ENCODE results near the gene PAX2. TPM values are rescaled to one million over a fixed set of nuclear protein-coding genes. Genes with fewer than 3 reads are reported as not detected.

Gene PAX2
- total RNA-seq, 1 experiment from 2014 or later, result not detected

GRCh38 chr10:100736144-100736808 is 9.1 kb upstream of the PAX2 start:
- H2BK15ac ChIP-seq (ENCODE audit: low read depth, low read length), result no peak overlapping the region
- H3K4me1 ChIP-seq (ENCODE audit: insufficient read depth, low read length), result no peaks in the 10 kb centered on the region
- H3K23ac ChIP-seq (ENCODE audit: insufficient read length, low read depth, low read length), result no peak overlapping the region
- no peak overlapping the region for H4K8ac ChIP-seq (replicated peaks; ENCODE audit: insufficient read length, low read depth, low read length)
- H4K5ac ChIP-seq (ENCODE audit: insufficient read length, low read depth, low read length), result no peak overlapping the region
- no peak overlapping the region for H3K14ac ChIP-seq (ENCODE audit: insufficient read depth, low read length)
- no peak for TF ChIP-seq CTCF (conservative IDR thresholded peaks at IDR 0.05)
- peak overlapping the region in 1 of 2 experiments; percentile 25; a peak in 1 of 5 replicates for H3K4me3 Mint-ChIP-seq
- no peak overlapping the region for H2BK120ac ChIP-seq (ENCODE audit: low read depth, low read length, poor library complexity, severe bottlenecking)
- no peak overlapping the region for H3K18ac ChIP-seq (ENCODE audit: insufficient read length, low read depth, low read length)
- H2AK5ac ChIP-seq (ENCODE audit: insufficient read length, low read length), result no peak overlapping the region
- H3T11ph ChIP-seq (ENCODE audit: low read length), result no peak overlapping the region
- no peaks in the 10 kb centered on the region for H3K9me3 ChIP-seq (ENCODE audit: control insufficient read depth, low read depth, low read length)
- H4K91ac ChIP-seq (ENCODE audit: insufficient read length, low read depth, low read length), result no peak overlapping the region
- no peaks in the 10 kb centered on the region for H3K23me2 ChIP-seq (ENCODE audit: insufficient read length, low read depth, low read length, poor library complexity, severe bottlenecking)
- H3K4me2 ChIP-seq (ENCODE audit: insufficient read depth, insufficient read length, low read length), result no peak overlapping the region
- no peak for DNase-seq
- H3K27me3 Mint-ChIP-seq (ENCODE audit: low read depth), result peaks cover 100% of the 10 kb centered on the region
- H3K36me3 Mint-ChIP-seq (ENCODE audit: insufficient read depth in 1 of 3, low read depth in 3 of 3), result no peaks in the 10 kb centered on the region; a peak in 1 of 7 replicates
- peaks cover 0 to 12% of the 10 kb centered on the region in 2 experiments; a peak in 3 of 5 replicates for H3K9me3 Mint-ChIP-seq
- H3K79me2 ChIP-seq (ENCODE audit: insufficient read depth, low read length), result no peaks in the 10 kb centered on the region
- H3K56ac ChIP-seq (ENCODE audit: insufficient read length, low read depth, low read length), result no peak overlapping the region
- H3K4ac ChIP-seq (ENCODE audit: low read depth, low read length), result no peak overlapping the region
- H3K4me1 Mint-ChIP-seq, result peaks cover 29 to 56% of the 10 kb centered on the region in 2 experiments
- no peak overlapping the region for H3K9ac ChIP-seq (ENCODE audit: extremely low read depth, insufficient read length, low read length)
- no peak overlapping the region for H2BK12ac ChIP-seq (ENCODE audit: insufficient read length, low read depth, low read length)
- no peak overlapping the region for H3K27ac ChIP-seq (ENCODE audit: insufficient read length, low read depth, low read length)
- no CpG with 5 or more reads among the region's 6 CpGs for WGBS (ENCODE audit: extremely low coverage, insufficient read length, low lambda C conversion rate)
- H3K79me1 ChIP-seq (ENCODE audit: insufficient read depth, low read depth, low read length, poor library complexity, severe bottlenecking), result no peaks in the 10 kb centered on the region
- no peak overlapping the region for H2BK20ac ChIP-seq (ENCODE audit: low read depth, low read length, poor library complexity, severe bottlenecking)
- H2AFZ ChIP-seq (ENCODE audit: low read length), result no peak overlapping the region
- no peak overlapping the region for H2BK5ac ChIP-seq (ENCODE audit: insufficient read length, low read length)
- H3K27ac Mint-ChIP-seq, result no peak overlapping the region
- no peaks in the 10 kb centered on the region for H4K20me1 ChIP-seq (ENCODE audit: control insufficient read depth, insufficient read depth, insufficient read length)
- H3K27me3 ChIP-seq (ENCODE audit: insufficient read depth, low read length), result peaks cover 97% of the 10 kb centered on the region
